ENCODE results near the gene PAX7.

DNA sequence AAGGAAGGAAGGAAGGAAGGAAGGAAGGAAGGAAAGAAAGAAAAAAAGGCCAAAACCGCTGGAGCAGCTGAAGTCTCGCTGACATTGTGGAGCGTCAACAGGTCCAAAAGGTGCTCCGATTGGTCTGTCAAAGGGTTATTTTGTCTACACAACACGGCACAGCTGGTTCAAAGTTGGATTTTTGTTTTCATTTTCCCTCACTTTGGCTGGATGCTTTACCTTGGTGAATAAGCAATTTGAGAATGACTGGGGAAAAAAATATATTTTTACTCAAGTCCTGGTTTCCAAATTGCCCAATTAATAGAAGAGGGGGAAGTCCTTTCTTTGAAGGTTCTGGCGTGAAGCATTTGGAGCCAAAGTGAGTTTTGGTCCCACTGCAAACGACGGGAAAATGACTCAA is 19.3 kb upstream of the PAX7 start:
- TF ChIP-seq, protein P1, sequence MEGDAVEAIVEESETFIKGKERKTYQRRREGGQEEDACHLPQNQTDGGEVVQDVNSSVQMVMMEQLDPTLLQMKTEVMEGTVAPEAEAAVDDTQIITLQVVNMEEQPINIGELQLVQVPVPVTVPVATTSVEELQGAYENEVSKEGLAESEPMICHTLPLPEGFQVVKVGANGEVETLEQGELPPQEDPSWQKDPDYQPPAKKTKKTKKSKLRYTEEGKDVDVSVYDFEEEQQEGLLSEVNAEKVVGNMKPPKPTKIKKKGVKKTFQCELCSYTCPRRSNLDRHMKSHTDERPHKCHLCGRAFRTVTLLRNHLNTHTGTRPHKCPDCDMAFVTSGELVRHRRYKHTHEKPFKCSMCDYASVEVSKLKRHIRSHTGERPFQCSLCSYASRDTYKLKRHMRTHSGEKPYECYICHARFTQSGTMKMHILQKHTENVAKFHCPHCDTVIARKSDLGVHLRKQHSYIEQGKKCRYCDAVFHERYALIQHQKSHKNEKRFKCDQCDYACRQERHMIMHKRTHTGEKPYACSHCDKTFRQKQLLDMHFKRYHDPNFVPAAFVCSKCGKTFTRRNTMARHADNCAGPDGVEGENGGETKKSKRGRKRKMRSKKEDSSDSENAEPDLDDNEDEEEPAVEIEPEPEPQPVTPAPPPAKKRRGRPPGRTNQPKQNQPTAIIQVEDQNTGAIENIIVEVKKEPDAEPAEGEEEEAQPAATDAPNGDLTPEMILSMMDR (IDR thresholded peaks at IDR 0.05; ENCODE audit: insufficient read depth, low read length), result no peak
- TF ChIP-seq GABPA (IDR thresholded peaks at IDR 0.05; ENCODE audit: low read depth), result no peak
- TF ChIP-seq, protein P2, sequence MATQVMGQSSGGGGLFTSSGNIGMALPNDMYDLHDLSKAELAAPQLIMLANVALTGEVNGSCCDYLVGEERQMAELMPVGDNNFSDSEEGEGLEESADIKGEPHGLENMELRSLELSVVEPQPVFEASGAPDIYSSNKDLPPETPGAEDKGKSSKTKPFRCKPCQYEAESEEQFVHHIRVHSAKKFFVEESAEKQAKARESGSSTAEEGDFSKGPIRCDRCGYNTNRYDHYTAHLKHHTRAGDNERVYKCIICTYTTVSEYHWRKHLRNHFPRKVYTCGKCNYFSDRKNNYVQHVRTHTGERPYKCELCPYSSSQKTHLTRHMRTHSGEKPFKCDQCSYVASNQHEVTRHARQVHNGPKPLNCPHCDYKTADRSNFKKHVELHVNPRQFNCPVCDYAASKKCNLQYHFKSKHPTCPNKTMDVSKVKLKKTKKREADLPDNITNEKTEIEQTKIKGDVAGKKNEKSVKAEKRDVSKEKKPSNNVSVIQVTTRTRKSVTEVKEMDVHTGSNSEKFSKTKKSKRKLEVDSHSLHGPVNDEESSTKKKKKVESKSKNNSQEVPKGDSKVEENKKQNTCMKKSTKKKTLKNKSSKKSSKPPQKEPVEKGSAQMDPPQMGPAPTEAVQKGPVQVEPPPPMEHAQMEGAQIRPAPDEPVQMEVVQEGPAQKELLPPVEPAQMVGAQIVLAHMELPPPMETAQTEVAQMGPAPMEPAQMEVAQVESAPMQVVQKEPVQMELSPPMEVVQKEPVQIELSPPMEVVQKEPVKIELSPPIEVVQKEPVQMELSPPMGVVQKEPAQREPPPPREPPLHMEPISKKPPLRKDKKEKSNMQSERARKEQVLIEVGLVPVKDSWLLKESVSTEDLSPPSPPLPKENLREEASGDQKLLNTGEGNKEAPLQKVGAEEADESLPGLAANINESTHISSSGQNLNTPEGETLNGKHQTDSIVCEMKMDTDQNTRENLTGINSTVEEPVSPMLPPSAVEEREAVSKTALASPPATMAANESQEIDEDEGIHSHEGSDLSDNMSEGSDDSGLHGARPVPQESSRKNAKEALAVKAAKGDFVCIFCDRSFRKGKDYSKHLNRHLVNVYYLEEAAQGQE (IDR thresholded peaks at IDR 0.05; ENCODE audit: insufficient replicate concordance, low read depth), result no peak

Measured in HL-60 (cell line).